Smooth muscle cell (in vitro differentiated cells): ENCODE data around the gene RNF212. TPM values are rescaled to one million over a fixed set of nuclear protein-coding genes. Genes with fewer than 3 reads are reported as not detected.

ENCODE experiments used
- DNase-seq: peaks from one replicate; lab custom pipeline; 2025; ENCODE audit not compliant: unreplicated experiment; lab: John Stamatoyannopoulos, UW
- H2AFZ ChIP-seq: fragments of 200-600 bp; sonication (generic); 2 replicates; pipeline ENCODE4 v1.6.0; 2016; ENCODE audit warnings: antibody characterized with exemption, low read depth, mild to moderate bottlenecking
- H3F3A ChIP-seq: fragments of 200-600 bp; sonication (generic); 2 replicates; pipeline ENCODE4 v1.6.0; 2017; ENCODE audit warnings: antibody characterized with exemption, low read depth
- H3K27ac ChIP-seq: fragments of 200-600 bp; sonication (generic); 2 replicates; pipeline ENCODE4 v1.5.1; 2016; ENCODE audit warnings: low read depth, mild to moderate bottlenecking
- H3K27me3 ChIP-seq: fragments of 200-600 bp; sonication (generic); 2 replicates; pipeline ENCODE4 v1.6.1; 2016; ENCODE audit warnings: low read depth, mild to moderate bottlenecking
- H3K36me3 ChIP-seq: fragments of 200-600 bp; sonication (generic); 2 replicates; pipeline ENCODE4 v1.5.1; 2016; ENCODE audit warnings: low read depth
- H3K4me1 ChIP-seq: fragments of 200-600 bp; sonication (generic); 2 replicates; pipeline ENCODE4 v1.5.1; 2016; ENCODE audit warnings: low read depth
- H3K4me2 ChIP-seq: fragments of 200-600 bp; sonication (generic); 2 replicates; pipeline ENCODE4 v1.6.0; 2016; ENCODE audit warnings: mild to moderate bottlenecking
- H3K4me3 ChIP-seq: fragments of 200-600 bp; sonication (generic); 2 replicates; pipeline ENCODE4 v1.5.1; 2016; ENCODE audit warnings: mild to moderate bottlenecking
- H3K79me2 ChIP-seq: fragments of 200-600 bp; sonication (generic); 2 replicates; pipeline ENCODE4 v1.6.0; 2016; ENCODE audit warnings: low read depth, mild to moderate bottlenecking
- H3K9ac ChIP-seq: fragments of 200-600 bp; sonication (generic); 2 replicates; pipeline ENCODE4 v1.6.0; 2016; ENCODE audit warnings: low read depth
- H3K9me3 ChIP-seq: fragments of 200-600 bp; sonication (generic); replicated peaks from 2 replicates; pipeline ENCODE4 v1.5.1; 2016; ENCODE audit warnings: low read depth
- H4K20me1 ChIP-seq: fragments of 200-600 bp; sonication (generic); 2 replicates; pipeline ENCODE4 v1.6.0; 2016; ENCODE audit warnings: low read depth
- CTCF ChIP-seq: fragments of 200-600 bp; sonication (generic); IDR thresholded peaks from 2 replicates; pipeline ENCODE4 v1.5.1; 2017; ENCODE audit warnings: borderline replicate concordance, mild to moderate bottlenecking, antibody characterized with exemption; ENCODE audit not compliant: insufficient read depth, poor library complexity, severe bottlenecking
- WGBS: methylation state at CpG from one replicate; pipeline ENCODE4 v1.1.7; 2016; ENCODE audit warnings: low lambda C conversion rate; 5-methylcytosine and 5-hydroxymethylcytosine counted together
- polyA plus RNA-seq: library from polyadenylated mRNA; unstranded; fragments of >200 nt; fragmentation: Nextera tagmentation; extraction: Ambion mirVana; gene quantifications from 2 replicates; pipeline ENCODE4 v1.2.1, GENCODE V29; 2016
- total RNA-seq: library from RNA; depleted of rRNA; stranded (reverse); fragments of >200 nt; gene quantifications from 2 replicates; pipeline ENCODE4 v1.2.3, GENCODE V29; 2014

The RNF212 gene
- total and polyA plus RNA-seq, 2 experiments from 2014 or later, result 1.3 to 4.6 TPM

GRCh38 chr4:1080961-1081688 is 32.2 kb downstream of the RNF212 start:
- no peak for DNase-seq

GRCh38 chr4:1080432-1080831 is 32.9 kb downstream of the RNF212 start:
- H3K79me2 ChIP-seq, result no peaks in the 10 kb centered on the region
- H3K27ac ChIP-seq, result no peak overlapping the region
- no peak overlapping the region for H3K4me2 ChIP-seq
- H4K20me1 ChIP-seq, result no peaks in the 10 kb centered on the region
- no peaks in the 10 kb centered on the region for H3K36me3 ChIP-seq
- no peaks in the 10 kb centered on the region for H3F3A ChIP-seq
- no peak overlapping the region for H3K4me3 ChIP-seq
- no peak for DNase-seq
- 88% methylated on average over 9 of the region's 9 CpGs for WGBS
- no peak overlapping the region for H2AFZ ChIP-seq
- no peaks in the 10 kb centered on the region for H3K4me1 ChIP-seq
- no peaks in the 10 kb centered on the region for H3K9me3 ChIP-seq
- H3K27me3 ChIP-seq, result no peaks in the 10 kb centered on the region
- no peak for TF ChIP-seq CTCF
- no peak overlapping the region for H3K9ac ChIP-seq

More at GRCh38 chr4:1080961-1081688, 32.2 kb downstream of the RNF212 start:
- H2AFZ ChIP-seq, result no peak overlapping the region
- H3K36me3 ChIP-seq, result no peaks in the 10 kb centered on the region
- no peak overlapping the region for H3K27ac ChIP-seq
- no peaks in the 10 kb centered on the region for H3K79me2 ChIP-seq
- 70% methylated on average over 12 of the region's 12 CpGs for WGBS
- no peaks in the 10 kb centered on the region for H3K9me3 ChIP-seq
- no peak overlapping the region for H3K4me3 ChIP-seq
- H3K27me3 ChIP-seq, result no peaks in the 10 kb centered on the region
- H3K4me2 ChIP-seq, result no peak overlapping the region
- H3K4me1 ChIP-seq, result no peaks in the 10 kb centered on the region
- no peaks in the 10 kb centered on the region for H4K20me1 ChIP-seq
- TF ChIP-seq CTCF, result no peak
- no peak overlapping the region for H3K9ac ChIP-seq
- H3F3A ChIP-seq, result no peaks in the 10 kb centered on the region

- no peak for TF ChIP-seq CTCF
- Histone ChIP-seq H3K4me3 (no peak overlapping the region), H4K20me1 (no peaks in the 10 kb centered on the region), H2AFZ (no peak overlapping the region), H3F3A (no peaks in the 10 kb centered on the region), H3K9me3 (no peaks in the 10 kb centered on the region), H3K27me3 (no peaks in the 10 kb centered on the region), H3K27ac (no peak overlapping the region), H3K4me2 (no peak overlapping the region), H3K36me3 (no peaks in the 10 kb centered on the region), H3K79me2 (no peaks in the 10 kb centered on the region), H3K4me1 (no peaks in the 10 kb centered on the region), H3K9ac (no peak overlapping the region)
- WGBS, result 91% methylated on average over 17 of the region's 17 CpGs
- no peak for DNase-seq
Observed at GRCh38 chr4:1079711-1080265, 33.6 kb downstream of the RNF212 start.
